Activated CD4-positive, alpha-beta T cell treated with anti-CD3 and anti-CD28 coated beads, Interleukin-2, amount 10 ng/mL, durations not matched to agents 24 days and 14 days (primary cell): Measurements from ENCODE around the gene RPL19. TPM values are rescaled to one million over a fixed set of nuclear protein-coding genes. Genes with fewer than 3 reads are reported as not detected.

Experiments
- DNase-seq: peaks from one replicate; pipeline ENCODE4 v3.0.0; 2022
- H3K27ac Mint-ChIP-seq: one replicate; pipeline ENCODE4 v1.8.0; 2022; ENCODE audit warnings: mild to moderate bottlenecking, mixed read lengths
- H3K27me3 Mint-ChIP-seq: one replicate; pipeline ENCODE4 v1.8.0; 2022; ENCODE audit warnings: mixed read lengths
- H3K36me3 Mint-ChIP-seq: one replicate; pipeline ENCODE4 v1.8.0; 2022; ENCODE audit warnings: low read depth, mild to moderate bottlenecking, mixed read lengths
- H3K4me1 Mint-ChIP-seq: one replicate; pipeline ENCODE4 v1.8.0; 2021; ENCODE audit warnings: mixed read lengths
- H3K4me3 Mint-ChIP-seq: one replicate; pipeline ENCODE4 v1.8.0; 2022; ENCODE audit warnings: mild to moderate bottlenecking, moderate library complexity, mixed read lengths
- H3K9me3 Mint-ChIP-seq: one replicate; pipeline ENCODE4 v1.8.0; 2021; ENCODE audit warnings: mixed read lengths
- intact Hi-C: fragments of 100-400 bp; cut with micrococcal nuclease; formaldehyde crosslinking; loops from one replicate; pipeline ENCODE4 v1.15.1; 2023
- total RNA-seq: library from RNA; stranded (reverse); gene quantifications from 2 replicates; pipeline ENCODE4 v1.2.3, GENCODE V29; 2022

Gene RPL19
- total RNA-seq: 2,240 and 2,301 TPM in 2 replicates

DNA sequence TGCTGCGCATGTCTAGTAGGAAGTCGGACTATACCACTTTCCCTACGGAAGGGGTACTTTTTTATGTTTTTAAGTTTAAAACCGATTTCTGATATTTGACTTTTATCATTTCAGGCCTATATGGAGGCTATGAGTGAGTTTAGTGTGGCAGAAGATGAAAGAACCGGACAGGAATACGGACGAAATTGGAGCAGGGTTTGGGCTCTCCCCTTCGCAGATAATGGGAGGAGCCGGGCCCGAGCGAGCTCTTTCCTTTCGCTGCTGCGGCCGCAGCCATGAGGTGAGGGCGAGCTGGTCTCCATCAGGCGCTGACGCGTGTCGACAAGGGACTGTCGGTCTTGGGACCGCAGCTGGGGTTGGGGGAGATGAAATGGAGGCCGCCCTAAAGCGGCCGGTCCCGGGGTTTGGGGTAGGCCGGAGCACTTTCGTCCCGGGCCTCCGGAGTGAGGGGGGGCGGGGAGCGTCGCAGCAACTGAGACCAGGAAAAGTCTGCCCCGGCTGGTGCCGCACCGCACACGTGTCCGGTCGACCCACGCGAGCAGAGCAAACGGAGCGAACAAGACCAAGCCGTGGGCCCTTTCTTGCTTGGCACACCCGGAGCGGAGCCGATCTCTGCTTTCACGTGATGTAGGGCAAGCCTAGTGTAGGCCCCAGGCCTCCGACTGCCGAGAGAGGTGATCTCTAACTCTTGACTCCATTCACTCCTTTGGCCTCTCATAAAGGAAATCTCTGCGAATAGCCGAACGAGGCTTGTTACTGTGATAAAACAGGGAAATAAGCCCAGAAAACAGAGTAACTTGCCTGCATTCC lies at the start of gene RPL19:
TSS of gene RPL19 (plus strand) at position 214 of the 810 bp plus-strand sequence. CDS start at position 276, 62 bp downstream.
- peak within 1 kb of the TSS; percentile 98 for H3K27ac Mint-ChIP-seq
- H3K27me3 Mint-ChIP-seq: no peaks in the 10 kb centered on the region
- no peaks in the 10 kb centered on the region for H3K9me3 Mint-ChIP-seq
- peaks cover 52% of the 10 kb centered on the region for H3K4me1 Mint-ChIP-seq
- intact Hi-C loops: loop anchor here (10.0 kb wide), 1 partner anchor 205 kb away; the partner anchor contains the start of gene FBXL20
- peak within 1 kb of the TSS; percentile 98 for H3K4me3 Mint-ChIP-seq
- peaks cover 50% of the 10 kb centered on the region for H3K36me3 Mint-ChIP-seq
- DNase-seq: peak; percentile 94

DNA sequence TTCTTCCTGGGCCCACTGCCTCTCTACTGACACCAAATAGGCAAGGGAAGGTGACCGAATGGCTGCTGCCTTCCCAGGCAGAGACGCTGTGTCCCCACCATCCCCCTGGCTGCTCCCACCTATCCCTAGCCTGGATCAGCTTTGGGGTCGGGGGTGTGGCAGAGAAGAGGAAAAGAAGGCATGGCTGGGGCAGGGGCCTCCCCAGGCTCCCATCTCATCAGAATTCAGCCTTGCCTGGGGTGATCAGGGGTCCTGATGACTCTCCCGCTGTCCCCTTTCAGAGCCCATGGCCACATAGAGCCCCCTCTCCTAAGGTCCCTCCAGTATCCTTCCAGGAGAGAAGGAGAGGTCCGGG lies 49.3 kb upstream of the RPL19 start:
- intact Hi-C loops: loop anchor here (5.0 kb wide), 1 partner anchor 47 kb away; the partner anchor contains the start of gene CACNB1
- Mint-ChIP-seq H3K4me3 (peak overlapping the region; percentile 65), H3K27ac (no peak overlapping the region)

DNA sequence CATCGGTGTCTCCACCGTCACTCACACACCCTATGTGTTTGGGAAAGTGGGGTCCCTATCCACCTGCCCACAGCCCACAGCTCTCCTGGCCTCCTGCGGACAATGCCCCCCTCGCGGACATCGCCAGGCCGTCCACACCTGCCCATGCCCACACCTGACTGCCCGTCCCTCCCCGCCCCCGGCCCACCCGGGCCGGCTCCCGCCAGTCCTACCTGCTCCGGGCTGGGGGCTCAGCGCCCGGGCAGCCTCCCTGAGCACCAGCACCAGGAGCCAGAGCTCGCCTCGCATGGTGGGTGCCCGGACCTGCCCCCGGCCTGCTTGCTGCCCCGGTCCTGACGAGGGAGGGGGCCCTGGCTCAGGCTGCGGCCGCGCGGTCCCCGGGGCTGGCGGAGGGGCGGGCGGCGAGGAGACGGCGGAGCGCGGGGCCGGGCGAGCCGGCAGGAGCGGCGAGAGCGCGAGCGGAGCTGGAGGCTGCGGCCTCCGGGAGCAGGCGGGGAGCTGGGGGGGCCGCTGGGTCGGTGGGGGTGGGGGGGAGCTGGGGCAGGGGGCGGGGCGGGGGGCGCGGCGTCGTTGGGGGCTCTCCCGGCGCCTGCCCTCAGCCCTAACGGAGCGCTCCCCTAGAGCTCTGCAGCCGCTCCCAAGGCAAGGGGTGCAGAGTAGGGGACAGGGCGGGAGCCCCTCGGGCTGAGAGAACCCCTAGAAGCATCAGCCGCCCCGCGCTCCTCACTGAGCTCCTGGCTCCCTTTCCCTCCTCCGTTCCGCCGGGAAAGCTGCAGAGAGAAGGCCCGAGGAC lies 48.7 kb upstream of the RPL19 start, which contains the start of gene PLXDC1:
TSS of gene PLXDC1 (minus strand) at position 488 of the 793 bp plus-strand sequence. CDS start at position 288, 200 bp downstream.
- peak within 1 kb of the TSS; percentile 27 for H3K27ac Mint-ChIP-seq
- peak; percentile 72 for DNase-seq
- intact Hi-C loops: loop anchor here (5.0 kb wide), 1 partner anchor 46 kb away; the partner anchor contains the start of gene CACNB1
- H3K4me1 Mint-ChIP-seq: peaks cover 27% of the 10 kb centered on the region
- H3K9me3 Mint-ChIP-seq: no peaks in the 10 kb centered on the region
- peaks cover 2% of the 10 kb centered on the region for H3K36me3 Mint-ChIP-seq
- peak within 1 kb of the TSS; percentile 95 for H3K4me3 Mint-ChIP-seq
- H3K27me3 Mint-ChIP-seq: peaks cover 41% of the 10 kb centered on the region

More for the DNA sequence above, 49.3 kb upstream of the RPL19 start:
- Mint-ChIP-seq H3K27me3 (peaks cover 41% of the 10 kb centered on the region), H3K4me1 (peaks cover 27% of the 10 kb centered on the region), H3K36me3 (peaks cover 2% of the 10 kb centered on the region), H3K9me3 (no peaks in the 10 kb centered on the region)
- DNase-seq: no peak

DNA sequence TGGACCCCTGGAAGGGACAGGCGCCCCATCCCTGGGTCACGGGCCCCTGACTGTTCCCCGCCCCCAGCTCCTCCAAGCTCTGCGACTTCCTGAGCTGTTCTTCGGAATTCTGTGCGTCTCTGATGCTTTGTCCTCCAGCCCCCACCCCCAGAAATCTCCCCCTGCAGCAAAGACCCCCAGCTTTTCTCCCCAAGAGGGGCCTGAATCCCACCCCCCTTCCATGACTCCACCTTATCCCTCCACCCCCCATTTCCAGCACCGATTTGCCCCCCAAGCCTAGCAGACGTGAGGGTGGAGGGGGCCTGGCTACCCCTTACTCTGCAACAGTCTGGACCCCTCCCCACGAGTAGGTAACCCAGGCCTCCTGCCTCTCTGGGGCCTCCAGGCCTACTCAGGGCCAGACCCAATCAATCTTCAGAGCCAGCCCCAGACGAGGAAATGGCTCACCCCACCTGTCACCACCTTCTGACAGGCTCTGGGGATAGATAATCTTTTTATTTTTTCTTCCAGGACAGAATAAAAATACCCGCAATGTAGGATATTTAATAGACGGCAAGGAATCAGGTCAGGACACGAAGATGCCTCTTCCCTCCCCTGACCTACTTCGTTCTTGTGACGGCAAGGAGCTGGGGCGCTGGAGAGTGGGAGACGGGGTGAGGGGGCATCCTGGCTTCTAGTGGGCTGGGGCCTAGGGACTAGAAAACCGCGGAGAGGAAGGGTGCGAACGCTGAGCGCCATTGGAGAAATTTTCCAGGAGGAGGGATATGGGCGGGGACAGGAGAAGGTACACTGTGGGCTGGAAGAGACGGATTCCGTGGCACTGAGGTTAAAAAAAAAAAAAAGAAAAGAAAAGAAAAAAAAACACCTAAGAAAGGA lies 47.9 kb upstream of the RPL19 start:
- peak; percentile 68 for DNase-seq
- H3K27me3 Mint-ChIP-seq: peaks cover 44% of the 10 kb centered on the region
- H3K9me3 Mint-ChIP-seq: no peaks in the 10 kb centered on the region
- H3K27ac Mint-ChIP-seq: peak overlapping the region; percentile 27
- intact Hi-C loops: loop anchor here (2.0 to 5.0 kb wide), 2 partner anchors 45 to 95 kb away; partner anchors contain the start of gene CACNB1
- H3K36me3 Mint-ChIP-seq: peaks cover 2% of the 10 kb centered on the region
- H3K4me3 Mint-ChIP-seq: peak overlapping the region; percentile 95
- peaks cover 27% of the 10 kb centered on the region for H3K4me1 Mint-ChIP-seq

DNA sequence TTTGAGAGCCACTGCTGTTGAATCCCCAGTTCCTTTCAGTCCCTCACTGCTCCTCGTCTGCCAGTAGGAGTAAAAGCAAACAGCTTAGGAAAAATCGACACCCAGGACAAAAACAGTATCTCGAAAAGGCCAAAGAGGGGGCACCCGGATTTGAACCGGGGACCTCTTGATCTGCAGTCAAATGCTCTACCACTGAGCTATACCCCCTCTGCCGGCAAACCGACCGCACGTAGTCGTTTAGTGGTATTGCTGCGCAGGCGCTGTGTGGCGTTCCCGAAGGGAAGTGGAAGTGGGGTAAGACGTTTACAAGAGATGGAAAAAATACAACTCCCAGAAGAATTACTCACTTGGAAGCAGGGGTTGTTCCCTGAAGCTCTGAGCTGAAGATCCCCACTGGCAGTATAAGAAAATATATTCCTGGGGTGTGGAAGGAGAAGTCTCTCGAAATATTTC lies 46.5 kb upstream of the RPL19 start:
- Mint-ChIP-seq H3K9me3 (no peaks in the 10 kb centered on the region), H3K4me1 (peaks cover 27% of the 10 kb centered on the region), H3K36me3 (peaks cover 2% of the 10 kb centered on the region), H3K4me3 (peak overlapping the region; percentile 95), H3K27me3 (peaks cover 41% of the 10 kb centered on the region), H3K27ac (peak overlapping the region; percentile 94)
- DNase-seq: peak; percentile 98
- intact Hi-C loops: loop anchor here (1.0 to 5.0 kb wide), 7 partner anchors 12 to 476 kb away; partner anchors contain the start of genes CACNB1 and PSMB3

DNA sequence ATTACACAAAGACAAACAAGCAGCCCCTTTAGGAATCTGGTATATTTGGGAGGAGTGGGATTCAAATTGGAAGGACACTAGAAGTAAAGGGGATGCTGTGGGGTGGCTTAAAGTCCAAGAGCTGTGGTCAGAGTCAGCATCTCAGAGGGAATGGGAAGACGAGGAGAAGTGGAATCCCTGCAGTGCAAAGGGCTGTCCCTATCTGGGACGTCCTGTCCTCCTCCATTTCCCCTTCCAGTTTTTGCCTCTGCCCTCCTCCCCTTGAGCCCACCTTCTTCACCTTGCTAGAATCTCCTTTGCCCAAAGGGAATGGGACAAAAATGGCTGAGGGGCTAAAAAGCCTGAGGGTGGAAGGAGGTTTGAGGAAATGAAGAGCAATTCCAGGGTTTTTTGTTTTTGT lies 44.4 kb upstream of the RPL19 start:
- H3K4me1 Mint-ChIP-seq: peaks cover 25% of the 10 kb centered on the region
- H3K27me3 Mint-ChIP-seq: peaks cover 22% of the 10 kb centered on the region
- no peaks in the 10 kb centered on the region for H3K9me3 Mint-ChIP-seq
- intact Hi-C loops: no loop called here
- DNase-seq: no peak
- no peak overlapping the region for H3K27ac Mint-ChIP-seq
- H3K36me3 Mint-ChIP-seq: peaks cover 2% of the 10 kb centered on the region
- no peak overlapping the region for H3K4me3 Mint-ChIP-seq

DNA sequence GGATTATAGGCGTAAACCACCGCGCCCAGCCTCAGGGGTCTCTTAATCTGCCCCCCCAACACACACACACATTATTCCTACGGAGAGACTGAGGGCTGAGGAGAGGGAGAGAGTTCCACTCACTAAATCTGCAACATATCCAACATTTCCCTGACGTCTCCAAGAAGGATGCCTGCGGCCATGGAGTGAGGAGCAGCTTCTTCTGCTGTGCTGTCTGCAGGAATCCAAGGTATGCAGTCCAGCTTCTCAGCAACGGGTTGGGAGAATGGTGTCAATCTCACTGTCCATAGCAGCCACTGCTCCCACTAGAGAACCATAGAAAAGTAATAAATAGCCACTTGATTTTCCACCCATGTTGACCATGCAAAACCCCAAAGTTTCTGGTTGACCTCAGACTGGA lies 43.6 kb upstream of the RPL19 start:
- intact Hi-C loops: no loop called here
- Mint-ChIP-seq H3K36me3 (peaks cover 2% of the 10 kb centered on the region), H3K4me3 (no peak overlapping the region), H3K27me3 (peaks cover 18% of the 10 kb centered on the region), H3K27ac (no peak overlapping the region), H3K4me1 (peaks cover 23% of the 10 kb centered on the region), H3K9me3 (no peaks in the 10 kb centered on the region)
- no peak for DNase-seq

DNA sequence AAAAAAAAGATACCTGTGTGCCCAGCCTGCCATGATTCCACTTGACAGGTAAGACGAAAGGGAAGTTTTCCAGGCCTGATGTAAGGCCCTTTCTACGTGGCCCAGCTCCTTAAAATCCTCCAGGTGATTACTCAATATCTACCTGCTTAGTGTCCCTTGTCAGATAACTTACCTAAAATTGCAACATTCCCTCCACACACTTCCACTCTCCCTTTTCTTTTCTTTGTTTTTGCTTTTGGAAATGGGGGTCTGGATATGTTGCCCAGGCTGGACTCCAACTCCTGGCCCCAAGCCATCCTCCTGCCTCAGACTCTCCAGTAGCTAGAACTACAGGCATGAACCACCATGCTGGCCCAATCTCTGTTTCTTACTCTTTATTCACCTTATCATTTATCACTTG lies 41.5 kb upstream of the RPL19 start:
- Mint-ChIP-seq H3K27me3 (peaks cover 13% of the 10 kb centered on the region), H3K36me3 (peaks cover 1% of the 10 kb centered on the region), H3K9me3 (no peaks in the 10 kb centered on the region), H3K4me3 (no peak overlapping the region), H3K4me1 (peaks cover 6% of the 10 kb centered on the region), H3K27ac (no peak overlapping the region)
- DNase-seq: no peak
- intact Hi-C loops: no loop called here

DNA sequence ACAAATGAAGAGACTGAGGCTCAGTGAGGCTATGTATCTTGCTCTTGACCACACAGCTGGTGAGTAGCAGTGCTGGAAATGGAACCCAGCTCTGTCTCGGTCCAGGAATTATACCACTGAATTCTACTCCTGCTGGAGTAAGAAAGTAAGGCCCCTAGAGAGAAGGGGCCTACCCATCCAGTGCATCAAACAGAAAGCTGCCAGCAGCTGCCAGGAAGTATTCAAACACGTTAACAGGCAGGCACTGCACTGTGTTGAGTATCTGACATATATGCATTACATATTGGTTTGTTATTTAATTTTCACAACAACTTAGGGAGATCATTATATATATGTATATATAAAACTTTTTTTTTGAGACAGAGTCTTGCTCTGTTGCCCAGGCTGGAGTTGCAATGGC lies 38.1 kb upstream of the RPL19 start:
- Mint-ChIP-seq H3K4me1 (peaks cover 15% of the 10 kb centered on the region), H3K27me3 (peaks cover 23% of the 10 kb centered on the region), H3K36me3 (no peaks in the 10 kb centered on the region)

DNA sequence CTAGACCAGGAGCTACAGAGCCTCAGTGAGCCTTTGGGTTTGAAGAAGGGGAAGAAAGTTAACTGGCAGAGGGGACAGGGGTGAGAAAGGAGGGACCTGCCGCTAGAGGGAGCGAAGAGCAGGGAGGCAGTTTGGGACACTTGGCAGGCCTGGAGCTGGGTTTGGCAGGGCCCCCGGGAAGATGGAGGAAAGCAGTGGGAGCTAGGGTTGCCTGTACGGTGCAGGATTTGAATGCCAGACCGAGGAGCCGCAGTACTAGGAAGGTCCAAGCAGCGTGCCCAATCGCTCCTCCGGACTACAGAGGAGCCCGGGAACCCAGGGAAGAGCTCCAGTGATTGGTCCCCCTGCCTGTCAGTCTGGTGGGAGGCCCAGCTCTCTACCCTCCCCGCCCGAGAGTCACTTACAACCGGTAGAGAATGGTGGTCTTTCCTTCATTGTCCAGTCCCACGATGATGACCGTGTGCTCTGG lies 35.4 kb upstream of the RPL19 start:
- intact Hi-C loops: loop anchor here (1.0 kb wide), 1 partner anchor 11 kb away; no protein-coding TSS in a partner anchor
- H3K27ac Mint-ChIP-seq: peak overlapping the region; percentile 1
- H3K4me1 Mint-ChIP-seq: peaks cover 23% of the 10 kb centered on the region
- H3K4me3 Mint-ChIP-seq: peak overlapping the region; percentile 85
- peaks cover 26% of the 10 kb centered on the region for H3K27me3 Mint-ChIP-seq
- peak; percentile 92 for DNase-seq
- peaks cover 1% of the 10 kb centered on the region for H3K36me3 Mint-ChIP-seq
- peaks cover 3% of the 10 kb centered on the region for H3K9me3 Mint-ChIP-seq

More for the DNA sequence above, 38.1 kb upstream of the RPL19 start:
- H3K27ac Mint-ChIP-seq: no peak overlapping the region
- no peaks in the 10 kb centered on the region for H3K9me3 Mint-ChIP-seq
- intact Hi-C loops: no loop called here
- no peak for DNase-seq
- H3K4me3 Mint-ChIP-seq: no peak overlapping the region

DNA sequence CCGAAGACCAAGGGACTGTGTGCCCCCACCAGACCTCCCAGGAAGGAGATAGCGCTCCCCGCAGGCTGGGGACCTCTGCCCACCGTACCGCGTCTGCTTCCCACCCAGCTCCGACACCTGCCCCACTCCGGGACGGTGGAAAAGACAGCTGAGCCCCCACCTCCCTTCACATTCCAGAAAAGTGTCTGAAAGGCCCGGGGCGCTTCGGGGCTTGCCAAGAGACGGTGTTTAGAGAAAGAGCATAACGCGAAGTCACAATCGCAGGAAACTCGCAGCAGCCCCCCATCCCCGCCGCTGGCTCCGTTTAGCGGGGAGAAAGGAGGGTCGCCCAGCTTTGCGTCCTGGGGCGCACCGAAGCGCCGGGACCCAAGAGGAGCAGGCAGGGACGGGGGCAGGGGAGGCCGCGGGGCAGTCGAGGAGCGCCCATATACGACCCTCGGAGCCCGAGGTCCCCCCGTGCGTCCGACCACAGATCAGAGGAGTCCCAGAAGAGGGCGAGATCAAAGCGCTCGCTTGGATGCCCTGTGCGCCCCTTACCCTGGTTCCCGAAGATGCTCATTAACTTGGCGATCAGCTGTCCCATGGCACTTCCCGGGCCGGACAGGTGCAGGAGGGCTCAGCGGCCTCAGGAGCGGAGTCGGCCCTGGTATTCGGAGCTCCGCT lies 34.8 kb upstream of the RPL19 start:
- Mint-ChIP-seq H3K27ac (no peak overlapping the region), H3K36me3 (peaks cover 1% of the 10 kb centered on the region), H3K4me1 (peaks cover 23% of the 10 kb centered on the region), H3K9me3 (peaks cover 3% of the 10 kb centered on the region), H3K4me3 (peak overlapping the region; percentile 85), H3K27me3 (peaks cover 27% of the 10 kb centered on the region)
- no peak for DNase-seq
- intact Hi-C loops: loop anchor here (1.0 kb wide), 1 partner anchor 12 kb away; no protein-coding TSS in a partner anchor

DNA sequence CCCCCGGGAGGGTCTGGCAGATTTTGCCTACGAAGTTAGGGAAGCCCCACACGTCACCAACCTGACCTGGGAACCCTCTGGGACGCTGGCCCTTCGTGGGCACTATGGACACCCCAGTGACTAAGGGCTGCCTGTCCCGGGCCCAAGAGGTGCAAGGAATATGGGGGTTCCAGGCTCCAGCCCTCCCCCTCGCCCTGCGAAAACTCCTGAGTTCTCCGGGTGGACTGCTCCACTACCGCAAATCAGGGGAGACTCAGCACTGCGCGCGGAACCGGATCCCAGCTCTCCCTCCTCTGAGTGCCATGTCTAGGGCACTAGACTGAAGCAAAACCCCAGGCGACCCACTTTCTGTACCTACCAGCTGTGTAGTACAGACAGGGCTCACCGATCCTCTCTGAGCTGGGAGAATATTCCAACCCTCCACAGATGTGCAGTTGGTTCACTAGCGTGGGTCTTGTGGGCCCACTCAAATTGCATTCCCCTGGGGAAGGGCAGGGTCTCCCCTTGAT lies 34.2 kb upstream of the RPL19 start, which contains the start of gene ARL5C:
TSS of gene ARL5C (minus strand) at position 321 of the 509 bp plus-strand sequence. CDS start 401 bp downstream, outside the sequence.
- no peak for DNase-seq
- intact Hi-C loops: loop anchor here (1.0 kb wide), 1 partner anchor 13 kb away; no protein-coding TSS in a partner anchor
- peak within 1 kb of the TSS; percentile 85 for H3K4me3 Mint-ChIP-seq
- H3K27me3 Mint-ChIP-seq: peaks cover 30% of the 10 kb centered on the region
- H3K36me3 Mint-ChIP-seq: peaks cover 1% of the 10 kb centered on the region
- no peak within 1 kb of the TSS for H3K27ac Mint-ChIP-seq
- peaks cover 23% of the 10 kb centered on the region for H3K4me1 Mint-ChIP-seq
- H3K9me3 Mint-ChIP-seq: peaks cover 3% of the 10 kb centered on the region
